ENCODE results near the gene FAM117B. TPM values are rescaled to one million over a fixed set of nuclear protein-coding genes. Genes with fewer than 3 reads are reported as not detected.

FAM117B gene
- total and polyA plus RNA-seq, 4 experiments from 2014 or later = 4.8 to 27.1 (median 19.1) TPM

- H3K4me3 ChIP-seq (ENCODE audit: low read length in 2 of 2) = no peak overlapping the region
- intact Hi-C loops (cut with micrococcal nuclease) = no loop called here
- Mint-ChIP-seq H3K9me3 (no peaks in the 10 kb centered on the region), H3K27me3 (no peaks in the 10 kb centered on the region), H3K4me3 (no peak overlapping the region), H3K4me1 (no peaks in the 10 kb centered on the region), H3K36me3 (no peaks in the 10 kb centered on the region), H3K27ac (no peak overlapping the region)
- H3K36me3 ChIP-seq (ENCODE audit: insufficient read depth, low read length) = no peaks in the 10 kb centered on the region
- no peaks in the 10 kb centered on the region for H3K9me3 ChIP-seq (ENCODE audit: control insufficient read depth in 1 of 2, low read length in 2 of 2)
- H3K27me3 ChIP-seq (ENCODE audit: insufficient read depth, low read length) = no peaks in the 10 kb centered on the region
- no peak for DNase-seq
- no peak overlapping the region for H3K27ac ChIP-seq (ENCODE audit: low read depth, low read length)
- H3K4me1 ChIP-seq (ENCODE audit: insufficient read depth, low read length) = peaks cover 12% of the 10 kb centered on the region
- POLR2A ChIA-PET (ENCODE audit: partially characterized antibody) = no interaction called here
- CTCF ChIA-PET (ENCODE audit: partially characterized antibody) = no interaction called here
These were observed 10.6 kb upstream of the FAM117B start for GRCh38 chr2:202624133-202624532.

- Mint-ChIP-seq H3K9me3 (no peaks in the 10 kb centered on the region), H3K4me1 (no peaks in the 10 kb centered on the region), H3K27ac (no peak overlapping the region), H3K27me3 (no peaks in the 10 kb centered on the region), H3K36me3 (no peaks in the 10 kb centered on the region), H3K4me3 (no peak overlapping the region)
- CTCF ChIA-PET (ENCODE audit: partially characterized antibody) = interaction anchor here (1.2 kb wide), 1 partner anchor 36 kb away, joined by 3 read pairs; no protein-coding TSS in a partner anchor
- Histone ChIP-seq H3K36me3 (ENCODE audit: insufficient read depth, low read length) (no peaks in the 10 kb centered on the region), H3K4me3 (ENCODE audit: low read length in 2 of 2) (no peak overlapping the region), H3K9me3 (ENCODE audit: control insufficient read depth in 1 of 2, low read length in 2 of 2) (no peaks in the 10 kb centered on the region), H3K27me3 (ENCODE audit: insufficient read depth, low read length) (no peaks in the 10 kb centered on the region), H3K27ac (ENCODE audit: low read depth, low read length) (no peak overlapping the region), H3K4me1 (ENCODE audit: insufficient read depth, low read length) (peaks cover 15% of the 10 kb centered on the region)
- POLR2A ChIA-PET (ENCODE audit: partially characterized antibody) = no interaction called here
- no peak for DNase-seq
- intact Hi-C loops (cut with micrococcal nuclease) = no loop called here
These were observed 7.7 kb upstream of the FAM117B start for GRCh38 chr2:202627042-202627441.

GRCh38 chr2:202628646-202629198, 6.0 kb upstream of the FAM117B start:
- ChIA-PET POLR2A (ENCODE audit: partially characterized antibody) (no interaction called here), CTCF (ENCODE audit: partially characterized antibody) (interaction anchor here (1.5 kb wide), 1 partner anchor 72 kb away, joined by 4 read pairs; no protein-coding TSS in a partner anchor)
- Histone ChIP-seq H3K36me3 (ENCODE audit: insufficient read depth, low read length) (no peaks in the 10 kb centered on the region), H3K4me1 (ENCODE audit: insufficient read depth, low read length) (peaks cover 20% of the 10 kb centered on the region), H3K9me3 (ENCODE audit: control insufficient read depth in 1 of 2, low read length in 2 of 2) (no peaks in the 10 kb centered on the region), H3K27ac (ENCODE audit: low read depth, low read length) (no peak overlapping the region), H3K27me3 (ENCODE audit: insufficient read depth, low read length) (no peaks in the 10 kb centered on the region), H3K4me3 (ENCODE audit: low read length in 2 of 2) (no peak overlapping the region)
- H3K9me3 Mint-ChIP-seq = no peaks in the 10 kb centered on the region
- H3K4me1 Mint-ChIP-seq = peaks cover under 1 to 4% (median 3%) of the 10 kb centered on the region in 4 donors
- no peaks in the 10 kb centered on the region for H3K36me3 Mint-ChIP-seq
- H3K27me3 Mint-ChIP-seq = no peaks in the 10 kb centered on the region
- DNase-seq = no peak
- H3K27ac Mint-ChIP-seq = no peak overlapping the region
- intact Hi-C loops (cut with micrococcal nuclease) = no loop called here
- no peak overlapping the region for H3K4me3 Mint-ChIP-seq

GRCh38 chr2:202632682-202633290, 2.0 kb upstream of the FAM117B start:
- intact Hi-C loops (cut with micrococcal nuclease) = loop anchor here (10.0 kb wide), 4 partner anchors 132 to 1112 kb away; partner anchors contain the start of genes NOP58 and RAPH1
- H3K27ac Mint-ChIP-seq = peak overlapping the region in 5 of 7 donors; percentile 30 to 72 (median 55)
- CTCF ChIA-PET (ENCODE audit: partially characterized antibody) = interaction anchor here (1.5 kb wide), 1 partner anchor 10 kb away, joined by 3 read pairs; no protein-coding TSS in a partner anchor

GRCh38 chr2:202633470-202633869, 1.3 kb upstream of the FAM117B start:
- ChIA-PET POLR2A (ENCODE audit: partially characterized antibody) (interaction anchor here (2.8 kb wide), 1 partner anchor 11 kb away, joined by 56 read pairs; no protein-coding TSS in a partner anchor), CTCF (ENCODE audit: partially characterized antibody) (interaction anchor here (1.5 to 3.2 kb wide), 2 partner anchors 10 to 44 kb away, joined by 3 to 23 read pairs; no protein-coding TSS in a partner anchor)
- Mint-ChIP-seq H3K27ac (peak overlapping the region in 6 of 7 donors; percentile 95 to 100 (median 99)), H3K27me3 (no peaks in the 10 kb centered on the region), H3K36me3 (peaks cover 0 to 12% of the 10 kb centered on the region in 2 donors), H3K4me1 (peaks cover 25 to 35% (median 31%) of the 10 kb centered on the region in 4 donors), H3K9me3 (no peaks in the 10 kb centered on the region), H3K4me3 (peak overlapping the region in 1 of 8 donors; percentile 50)
- no peak overlapping the region for H3K4me3 ChIP-seq (ENCODE audit: low read length in 2 of 2)
- H3K27me3 ChIP-seq (ENCODE audit: insufficient read depth, low read length) = no peaks in the 10 kb centered on the region
- intact Hi-C loops (cut with micrococcal nuclease) = loop anchor here (10.0 kb wide), 4 partner anchors 131 to 1111 kb away; partner anchors contain the start of genes NOP58 and RAPH1
- no peaks in the 10 kb centered on the region for H3K36me3 ChIP-seq (ENCODE audit: insufficient read depth, low read length)
- no peaks in the 10 kb centered on the region for H3K9me3 ChIP-seq (ENCODE audit: control insufficient read depth in 1 of 2, low read length in 2 of 2)
- no peak for DNase-seq
- H3K4me1 ChIP-seq (ENCODE audit: insufficient read depth, low read length) = peaks cover 39% of the 10 kb centered on the region
- H3K27ac ChIP-seq (ENCODE audit: low read depth, low read length) = no peak overlapping the region

More at GRCh38 chr2:202632682-202633290, 2.0 kb upstream of the FAM117B start:
- DNase-seq = no peak
- Mint-ChIP-seq H3K4me1 (peaks cover 21 to 28% (median 25%) of the 10 kb centered on the region in 4 donors), H3K9me3 (no peaks in the 10 kb centered on the region), H3K36me3 (peaks cover 0 to 12% of the 10 kb centered on the region in 2 donors), H3K27me3 (no peaks in the 10 kb centered on the region), H3K4me3 (peak overlapping the region in 3 of 8 donors; percentile 2 to 24 (median 4))
- Histone ChIP-seq H3K4me1 (ENCODE audit: insufficient read depth, low read length) (peaks cover 35% of the 10 kb centered on the region), H3K9me3 (ENCODE audit: control insufficient read depth in 1 of 2, low read length in 2 of 2) (no peaks in the 10 kb centered on the region), H3K36me3 (ENCODE audit: insufficient read depth, low read length) (no peaks in the 10 kb centered on the region), H3K4me3 (ENCODE audit: low read length in 2 of 2) (no peak overlapping the region), H3K27me3 (ENCODE audit: insufficient read depth, low read length) (no peaks in the 10 kb centered on the region), H3K27ac (ENCODE audit: low read depth, low read length) (no peak overlapping the region)
- POLR2A ChIA-PET (ENCODE audit: partially characterized antibody) = no interaction called here

GRCh38 chr2:202635428-202636212, 851 bp downstream of the FAM117B start:
- CTCF ChIA-PET (ENCODE audit: partially characterized antibody) = interaction anchor here (0.9 to 3.2 kb wide), 4 partner anchors 12 to 235 kb away, joined by 3 to 23 read pairs (median 4); no protein-coding TSS in a partner anchor
- DNase-seq = peak; percentile 77 to 84 (median 78)
- peak overlapping the region; percentile 93 to 99 (median 98) for H3K4me3 Mint-ChIP-seq
- POLR2A ChIA-PET (ENCODE audit: partially characterized antibody) = interaction anchor here (0.6 to 3.1 kb wide), 20 partner anchors 8 to 1771 kb away, joined by 3 to 56 read pairs (median 8); partner anchors contain the start of genes ABI2, CARF, CLK1 and ICA1L
- Histone ChIP-seq H3K27ac (ENCODE audit: low read depth, low read length) (peak overlapping the region; percentile 67), H3K4me3 (ENCODE audit: low read length in 2 of 2) (peak overlapping the region; percentile 64 to 72), H3K27me3 (ENCODE audit: insufficient read depth, low read length) (no peaks in the 10 kb centered on the region), H3K9me3 (ENCODE audit: control insufficient read depth in 1 of 2, low read length in 2 of 2) (no peaks in the 10 kb centered on the region), H3K4me1 (ENCODE audit: insufficient read depth, low read length) (peaks cover 57% of the 10 kb centered on the region), H3K36me3 (ENCODE audit: insufficient read depth, low read length) (no peaks in the 10 kb centered on the region)
- peaks cover 38 to 55% (median 48%) of the 10 kb centered on the region in 4 donors for H3K4me1 Mint-ChIP-seq
- no peaks in the 10 kb centered on the region for H3K27me3 Mint-ChIP-seq
- no peaks in the 10 kb centered on the region for H3K9me3 Mint-ChIP-seq
- intact Hi-C loops (cut with micrococcal nuclease) = loop anchor here (2.0 to 10.0 kb wide), 8 partner anchors 65 to 1773 kb away; partner anchors contain the start of genes ABI2, CLK1, ICA1L and NOP58
- peak overlapping the region; percentile 77 to 96 (median 92) for H3K27ac Mint-ChIP-seq
- H3K36me3 Mint-ChIP-seq = peaks cover 0 to 12% of the 10 kb centered on the region in 2 donors
